K562 (cell line): Measurements from ENCODE around the gene SETDB1. TPM values are rescaled to one million over a fixed set of nuclear protein-coding genes. Genes with fewer than 3 reads are reported as not detected.

ENCODE experiments used
- ATF7 ChIP-seq: fragments of 450-650 bp; IDR thresholded peaks from 2 replicates; pipeline ENCODE4 v1.7.1; 2014; ENCODE audit warnings: mild to moderate bottlenecking, moderate library complexity
- CHD2 ChIP-seq: IDR thresholded peaks from 2 replicates; pipeline ENCODE4 v1.6.1; 2011; ENCODE audit warnings: low read depth, low read length
- CTCF ChIP-seq, 3 experiments: IDR thresholded peaks in 2 of 3; conservative IDR thresholded peaks in 1 of 3; 2 replicates each; pipeline ENCODE4 v1.5.1; 2011 to 2012; ENCODE audit warnings: low read length in 3 of 3, mild to moderate bottlenecking in 3 of 3, control low read depth in 2 of 3, improper control_type of control experiment in 1 of 3, inconsistent platforms in 1 of 3, low read depth in 1 of 3, mixed read lengths in 1 of 3, moderate library complexity in 1 of 3; ENCODE audit not compliant: insufficient read depth in 2 of 3
- CXXC5 ChIP-seq: fragments of 250-450 bp; sonication (Bioruptor Pico); IDR thresholded peaks from 2 replicates; pipeline ENCODE4 v1.8.0; 2022; ENCODE audit warnings: inconsistent platforms, mild to moderate bottlenecking, moderate library complexity
- DIDO1 ChIP-seq: fragments of 450-650 bp; IDR thresholded peaks from 2 replicates; pipeline ENCODE4 v1.6.1; 2016; ENCODE audit warnings: low read depth, missing biosample characterization, missing genetic modification characterization
- ETS1 ChIP-seq: conservative IDR thresholded peaks from 2 replicates; pipeline ENCODE4 v1.6.1; 2011; ENCODE audit warnings: low read depth, mild to moderate bottlenecking, low read length; ENCODE audit not compliant: control insufficient read depth
- FIP1L1 ChIP-seq: fragments of 200-400 bp; formaldehyde crosslinking; IDR thresholded peaks from 2 replicates; pipeline ENCODE4 v1.6.1; 2018; ENCODE audit warnings: mild to moderate bottlenecking, low read depth, low read length; ENCODE audit not compliant: poor library complexity, severe bottlenecking
- GABPB1 ChIP-seq: sonication (generic); formaldehyde crosslinking; IDR thresholded peaks from 2 replicates; pipeline ENCODE4 v1.8.0; 2022; ENCODE audit warnings: mild to moderate bottlenecking, missing genetic modification reagents
- HNRNPL ChIP-seq: fragments of 200-400 bp; formaldehyde crosslinking; IDR thresholded peaks from 2 replicates; pipeline ENCODE4 v1.6.1; 2017; ENCODE audit warnings: low read depth, mild to moderate bottlenecking, low read length
- MECOM ChIP-seq: fragments of 250-450 bp; sonication (Bioruptor Pico); IDR thresholded peaks from 2 replicates; pipeline ENCODE4 v1.8.0; 2022; ENCODE audit warnings: inconsistent platforms
- NR2C1 ChIP-seq, 2 experiments: fragments of 450-650 bp; IDR thresholded peaks; 2 replicates each; pipeline ENCODE4 v1.6.1; 2017; ENCODE audit warnings: mild to moderate bottlenecking in 2 of 2, antibody characterized with exemption in 1 of 2, inconsistent platforms in 1 of 2, missing compliant biosample characterization in 1 of 2, missing genetic modification characterization in 1 of 2
- POLR2G ChIP-seq: fragments of 200-400 bp; formaldehyde crosslinking; IDR thresholded peaks from 2 replicates; pipeline ENCODE4 v1.6.1; 2017; ENCODE audit warnings: low read depth, mild to moderate bottlenecking, antibody characterized with exemption, low read length, moderate library complexity
- RAD51 ChIP-seq: fragments of 450-650 bp; IDR thresholded peaks from 2 replicates; pipeline ENCODE4 v1.7.1; 2016; ENCODE audit warnings: low read depth, mild to moderate bottlenecking, borderline replicate concordance
- SNRNP70 ChIP-seq: fragments of 200-400 bp; formaldehyde crosslinking; optimal IDR thresholded peaks from 2 replicates; pipeline ENCODE3; 2017; ENCODE audit warnings: low read depth, low read length
- SUPT5H ChIP-seq: fragments of 450-650 bp; IDR thresholded peaks from 2 replicates; pipeline ENCODE4 v1.6.1; 2016
- ZBTB12 ChIP-seq: fragments of 250-450 bp; sonication (Bioruptor Pico); IDR thresholded peaks from 2 replicates; pipeline ENCODE4 v1.4.0; 2020
- ZBTB9 ChIP-seq: fragments of 450-650 bp; formaldehyde crosslinking; IDR thresholded peaks from 2 replicates; pipeline ENCODE4 v1.4.0; 2020; ENCODE audit warnings: mild to moderate bottlenecking, moderate library complexity
- polyA plus RNA-seq, 8 experiments: library from polyadenylated mRNA; depleted of rRNA in 4 of 8; stranded (reverse) in 5 of 8; unstranded in 3 of 8; fragments of >200 nt; fragmentation: Nextera tagmentation in 2 of 8; fragmentation: Illumina TruSeq in 1 of 8; extraction: Ambion mirVana in 2 of 8; extraction: Trizol in 1 of 8; gene quantifications; 2 replicates each; pipeline versions ENCODE4 v1.2.1 to v1.2.3, GENCODE V29; 2011 to 2014; ENCODE audit warnings: inconsistent platforms in 1 of 8, missing spikeins in 1 of 8
- total RNA-seq, 7 experiments: library from RNA; depleted of rRNA in 6 of 7; stranded (reverse); fragments of >200 nt in 6 of 7; fragmentation: Illumina TruSeq in 2 of 7; extraction: Trizol in 2 of 7; gene quantifications; 2 replicates each; pipeline versions ENCODE4 v1.2.1 to v1.2.3, GENCODE V29; 2011 to 2021; ENCODE audit warnings: low replicate concordance in 1 of 7
- TF ChIP-seq, protein P1 (sequence below): fragments of 250-450 bp; sonication (Bioruptor Pico); IDR thresholded peaks from 2 replicates; pipeline ENCODE4 v1.4.0; 2020; ENCODE audit warnings: mild to moderate bottlenecking, moderate library complexity, borderline replicate concordance

Gene SETDB1
- total and polyA plus RNA-seq, 9 of the 15 experiments (the other 6 are each of a cell fraction or from before 2014, with no cell fraction given), result 21.5 to 64.4 (median 42.0) TPM

- 0 out of 2 replicates have a peak, but pooled peaks have one; percentile 12 for TF ChIP-seq ETS1
- TF ChIP-seq ATF7, result no peak; the same call in 1 of the 2 replicates
- 0 out of 2 replicates have a peak, but pooled peaks have one; percentile 45 for TF ChIP-seq MECOM (CRISPR knock-in tag)
- no peak for TF ChIP-seq CHD2
- TF ChIP-seq NR2C1 (IDR thresholded peaks at IDR 0.05), result no peak
- TF ChIP-seq NR2C1 (tag; IDR thresholded peaks at IDR 0.05), result no peak
- TF ChIP-seq HNRNPL, result peak; percentile 13; the same call in 1 of the 2 replicates
- peak; percentile 42; the same call in 1 of the 2 replicates for TF ChIP-seq SUPT5H
- TF ChIP-seq GABPB1, result peak; percentile 55; the same call in 1 of the 2 replicates
- 0 out of 2 replicates have a peak, but pooled peaks have one; percentile 41 for TF ChIP-seq ZBTB9 (CRISPR knock-in tag)
- TF ChIP-seq, protein P1, sequence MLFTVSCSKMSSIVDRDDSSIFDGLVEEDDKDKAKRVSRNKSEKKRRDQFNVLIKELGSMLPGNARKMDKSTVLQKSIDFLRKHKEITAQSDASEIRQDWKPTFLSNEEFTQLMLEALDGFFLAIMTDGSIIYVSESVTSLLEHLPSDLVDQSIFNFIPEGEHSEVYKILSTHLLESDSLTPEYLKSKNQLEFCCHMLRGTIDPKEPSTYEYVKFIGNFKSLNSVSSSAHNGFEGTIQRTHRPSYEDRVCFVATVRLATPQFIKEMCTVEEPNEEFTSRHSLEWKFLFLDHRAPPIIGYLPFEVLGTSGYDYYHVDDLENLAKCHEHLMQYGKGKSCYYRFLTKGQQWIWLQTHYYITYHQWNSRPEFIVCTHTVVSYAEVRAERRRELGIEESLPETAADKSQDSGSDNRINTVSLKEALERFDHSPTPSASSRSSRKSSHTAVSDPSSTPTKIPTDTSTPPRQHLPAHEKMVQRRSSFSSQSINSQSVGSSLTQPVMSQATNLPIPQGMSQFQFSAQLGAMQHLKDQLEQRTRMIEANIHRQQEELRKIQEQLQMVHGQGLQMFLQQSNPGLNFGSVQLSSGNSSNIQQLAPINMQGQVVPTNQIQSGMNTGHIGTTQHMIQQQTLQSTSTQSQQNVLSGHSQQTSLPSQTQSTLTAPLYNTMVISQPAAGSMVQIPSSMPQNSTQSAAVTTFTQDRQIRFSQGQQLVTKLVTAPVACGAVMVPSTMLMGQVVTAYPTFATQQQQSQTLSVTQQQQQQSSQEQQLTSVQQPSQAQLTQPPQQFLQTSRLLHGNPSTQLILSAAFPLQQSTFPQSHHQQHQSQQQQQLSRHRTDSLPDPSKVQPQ (CRISPR knock-in tag), result no peak
- no peak for TF ChIP-seq ZBTB12 (CRISPR knock-in tag)
- no peak for TF ChIP-seq SNRNP70
- TF ChIP-seq DIDO1 (tag), result no peak
- no peak for TF ChIP-seq RAD51
- TF ChIP-seq FIP1L1, result peak; percentile 83
- no peak for TF ChIP-seq CTCF (IDR thresholded peaks at IDR 0.05 in 2 of 3, conservative IDR thresholded peaks at IDR 0.05 in 1 of 3; ENCODE audit: insufficient read depth in 2 of 3, low read depth in 1 of 3, low read length in 3 of 3)
- peak; percentile 83 for TF ChIP-seq POLR2G
- TF ChIP-seq CXXC5 (CRISPR knock-in tag), result peak; percentile 55
Measured at GRCh38 chr1:150974580-150975478, 48.7 kb downstream of the SETDB1 start, which contains the start of gene CERS2 (continued).
